Neural progenitor cell (in vitro differentiated cells): ENCODE measurements around the gene TELO2.

Experiments used
- CTCF ChIP-seq: fragments of 200-600 bp; sonication (generic); IDR thresholded peaks from 2 replicates; pipeline ENCODE4 v1.5.1; 2017; ENCODE audit warnings: antibody characterized with exemption, mild to moderate bottlenecking
- EZH2 ChIP-seq: fragments of 200-600 bp; sonication (generic); IDR thresholded peaks from 2 replicates; pipeline ENCODE4 v1.6.1; 2017; ENCODE audit warnings: antibody characterized with exemption, mild to moderate bottlenecking, moderate library complexity
- EZH2phosphoT487 ChIP-seq: fragments of 200-600 bp; sonication (generic); IDR thresholded peaks from 2 replicates; pipeline ENCODE4 v1.6.1; 2017; ENCODE audit warnings: antibody characterized with exemption

- no peak for TF ChIP-seq CTCF
- TF ChIP-seq EZH2 = no peak
- no peak for TF ChIP-seq EZH2phosphoT487
Observed at GRCh38 chr16:1461146-1461545, 32.0 kb upstream of the TELO2 start.
